GM12874 (cell line): ENCODE measurements around the gene IL12A.

Experiments used
- TF ChIP-seq, protein P1 (sequence below): IDR thresholded peaks from 2 replicates; pipeline ENCODE4 v1.5.1; 2011; ENCODE audit warnings: low read depth, mild to moderate bottlenecking, control low read depth, low read length, moderate library complexity; ENCODE audit not compliant: insufficient read depth

The IL12A gene

DNA sequence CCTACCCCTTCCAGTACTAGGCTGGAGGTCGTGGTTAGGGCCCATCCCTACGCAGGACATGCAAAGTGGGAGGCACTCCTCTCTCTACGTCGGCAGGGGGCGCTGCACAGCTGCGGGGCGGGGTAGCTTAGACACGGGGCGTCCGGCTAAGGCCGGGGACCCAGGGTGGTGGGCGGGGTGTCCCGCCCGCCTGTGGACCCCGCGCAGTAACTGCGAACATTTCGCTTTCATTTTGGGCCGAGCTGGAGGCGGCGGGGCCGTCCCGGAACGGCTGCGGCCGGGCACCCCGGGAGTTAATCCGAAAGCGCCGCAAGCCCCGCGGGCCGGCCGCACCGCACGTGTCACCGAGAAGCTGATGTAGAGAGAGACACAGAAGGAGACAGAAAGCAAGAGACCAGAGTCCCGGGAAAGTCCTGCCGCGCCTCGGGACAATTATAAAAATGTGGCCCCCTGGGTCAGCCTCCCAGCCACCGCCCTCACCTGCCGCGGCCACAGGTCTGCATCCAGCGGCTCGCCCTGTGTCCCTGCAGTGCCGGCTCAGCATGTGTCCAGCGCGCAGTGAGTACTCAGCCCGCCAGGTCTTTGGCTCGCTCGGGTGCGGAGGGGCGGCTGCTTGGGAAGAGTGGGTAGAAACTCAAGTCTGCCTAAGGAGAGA lies at the start of gene IL12A:
Gene IL12A, plus strand, starts transcription at position 219 of the 655 bp plus-strand sequence.
- TF ChIP-seq, protein P1, sequence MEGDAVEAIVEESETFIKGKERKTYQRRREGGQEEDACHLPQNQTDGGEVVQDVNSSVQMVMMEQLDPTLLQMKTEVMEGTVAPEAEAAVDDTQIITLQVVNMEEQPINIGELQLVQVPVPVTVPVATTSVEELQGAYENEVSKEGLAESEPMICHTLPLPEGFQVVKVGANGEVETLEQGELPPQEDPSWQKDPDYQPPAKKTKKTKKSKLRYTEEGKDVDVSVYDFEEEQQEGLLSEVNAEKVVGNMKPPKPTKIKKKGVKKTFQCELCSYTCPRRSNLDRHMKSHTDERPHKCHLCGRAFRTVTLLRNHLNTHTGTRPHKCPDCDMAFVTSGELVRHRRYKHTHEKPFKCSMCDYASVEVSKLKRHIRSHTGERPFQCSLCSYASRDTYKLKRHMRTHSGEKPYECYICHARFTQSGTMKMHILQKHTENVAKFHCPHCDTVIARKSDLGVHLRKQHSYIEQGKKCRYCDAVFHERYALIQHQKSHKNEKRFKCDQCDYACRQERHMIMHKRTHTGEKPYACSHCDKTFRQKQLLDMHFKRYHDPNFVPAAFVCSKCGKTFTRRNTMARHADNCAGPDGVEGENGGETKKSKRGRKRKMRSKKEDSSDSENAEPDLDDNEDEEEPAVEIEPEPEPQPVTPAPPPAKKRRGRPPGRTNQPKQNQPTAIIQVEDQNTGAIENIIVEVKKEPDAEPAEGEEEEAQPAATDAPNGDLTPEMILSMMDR = peak; percentile 97

DNA sequence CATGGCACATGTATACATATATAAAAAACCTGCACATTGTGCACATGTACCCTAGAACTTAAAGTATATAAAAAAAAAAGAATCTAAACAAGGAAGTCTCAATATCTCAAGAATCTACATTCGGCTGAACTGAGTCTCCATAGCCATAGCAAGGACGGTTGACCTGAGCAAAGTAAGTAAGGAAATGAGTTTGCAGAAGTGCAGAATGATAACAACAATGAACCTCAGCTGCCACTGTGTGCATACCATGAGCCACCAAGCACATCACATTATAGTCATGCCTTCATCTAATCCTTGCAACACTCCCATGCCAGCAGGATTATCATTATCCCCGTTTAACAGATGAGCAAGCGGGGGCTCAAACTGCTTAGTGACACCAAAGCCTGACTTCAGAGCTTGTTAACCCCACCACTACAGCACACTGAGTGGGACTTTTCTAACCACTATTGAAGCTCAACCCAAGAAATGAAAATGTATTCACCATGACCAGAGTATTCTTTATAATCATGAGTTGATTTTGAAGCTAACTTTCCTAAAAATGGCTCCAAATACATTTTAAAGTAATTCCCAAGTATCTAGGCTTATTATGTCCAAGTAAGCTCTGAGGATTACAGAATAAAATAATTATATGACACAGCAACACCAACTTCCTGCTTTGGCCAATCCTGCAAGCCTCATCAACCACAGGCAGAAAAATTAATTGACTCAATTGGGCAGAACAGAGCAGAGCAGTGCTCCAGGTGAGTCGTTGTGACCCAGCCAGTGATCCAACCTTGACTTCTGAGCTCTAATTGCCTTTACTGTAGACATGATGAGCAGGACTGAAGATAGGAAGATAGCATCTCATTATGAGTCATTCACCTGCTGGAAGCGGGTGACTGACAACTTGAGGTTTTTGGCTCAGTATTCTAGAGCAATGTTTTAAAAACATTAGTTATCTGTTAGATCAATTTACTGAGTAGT lies 47.3 kb upstream of the IL12A start:
- TF ChIP-seq, protein P1 = no peak

DNA sequence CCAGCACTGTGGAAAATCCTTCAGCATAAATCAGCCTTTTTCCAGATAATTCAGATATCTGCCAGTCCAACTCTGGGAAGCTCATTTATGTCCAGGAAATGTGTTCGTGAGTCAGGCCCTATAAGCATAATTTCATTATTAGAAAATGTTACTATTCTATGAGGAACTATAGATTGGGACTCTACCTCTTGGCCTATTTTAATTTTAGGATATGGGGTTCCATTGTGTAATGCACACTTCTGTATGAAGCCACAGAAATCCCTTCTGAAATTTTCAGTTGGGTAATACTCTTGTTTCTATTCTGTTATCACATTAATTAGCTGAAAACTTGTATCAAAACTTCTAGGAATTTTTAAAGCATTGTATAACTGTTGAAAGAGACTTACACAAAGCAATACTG lies 43.9 kb upstream of the IL12A start:
- TF ChIP-seq, protein P1 = no peak

DNA sequence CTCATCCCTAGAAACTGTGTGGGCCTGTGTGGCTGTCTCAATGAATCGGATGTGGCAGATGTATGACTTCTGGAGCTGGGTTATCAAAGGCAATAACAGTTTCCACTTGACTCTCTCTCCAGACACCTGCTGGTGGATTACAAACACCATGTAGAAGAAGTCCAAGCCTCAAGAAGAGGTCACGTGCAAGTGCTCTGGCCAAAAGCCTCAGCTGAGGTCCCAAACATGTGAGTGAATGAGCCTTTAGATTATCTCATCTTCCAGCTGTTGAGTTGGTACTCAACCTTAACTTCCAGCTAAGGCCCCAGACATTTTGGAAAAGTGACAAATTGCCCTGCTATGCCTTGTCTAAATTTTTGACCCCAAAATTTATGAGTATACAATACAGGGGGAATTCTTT lies 42.7 kb upstream of the IL12A start:
- TF ChIP-seq, protein P1 = no peak

DNA sequence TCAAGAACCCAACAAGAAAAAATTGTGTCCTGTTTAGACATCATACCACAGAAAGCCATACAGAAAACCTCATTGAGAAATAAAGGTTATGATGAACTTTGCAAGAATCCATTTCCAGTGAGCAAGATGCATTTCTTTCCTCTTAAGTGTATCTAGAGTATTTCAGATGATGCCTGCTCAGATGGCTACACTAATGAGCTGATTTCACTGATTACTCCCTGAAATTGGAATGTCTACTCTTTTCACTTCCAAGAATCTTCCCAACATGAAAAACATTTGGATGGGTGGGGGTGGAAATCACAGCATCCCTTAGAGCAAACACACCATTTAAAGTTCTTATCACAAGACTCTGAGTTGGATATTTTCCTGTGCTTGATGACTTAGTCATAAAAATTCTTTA lies 41.4 kb upstream of the IL12A start:
- TF ChIP-seq, protein P1 = no peak

DNA sequence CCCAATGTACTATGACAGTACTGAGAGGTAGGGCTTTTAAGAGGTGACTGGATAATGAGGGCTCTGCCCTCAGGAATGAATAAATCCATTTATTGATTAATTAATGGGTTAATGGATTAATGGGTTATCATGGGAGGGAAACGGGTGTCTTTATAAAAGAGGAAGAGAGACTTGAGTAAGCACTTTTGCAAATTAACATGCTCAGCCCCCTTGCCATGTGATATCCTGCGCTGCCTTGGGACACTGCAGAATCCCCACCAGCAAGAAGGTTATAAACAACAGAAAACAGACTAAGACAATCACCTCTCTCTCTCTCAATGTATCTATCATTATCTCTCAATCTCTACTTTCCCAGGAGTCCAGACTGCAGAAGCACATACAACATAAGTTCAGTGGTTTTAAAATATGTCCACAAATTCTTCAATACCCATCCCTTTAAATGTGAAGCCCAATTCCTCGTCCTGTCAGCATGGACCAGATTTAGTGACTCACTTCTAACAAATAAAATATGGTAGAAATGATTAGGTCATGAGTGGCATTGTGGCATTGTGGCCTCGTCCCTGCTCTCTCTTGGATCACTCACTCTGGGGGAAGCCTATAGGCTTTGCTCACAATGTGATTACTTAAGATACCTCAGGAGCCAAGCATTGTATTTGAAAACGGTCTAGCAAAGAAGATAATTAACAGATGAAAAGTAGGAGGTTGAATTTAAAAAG lies 40.0 kb upstream of the IL12A start:
- TF ChIP-seq, protein P1 = no peak
